SU-DHL-6 (cell line): ENCODE measurements around the gene GKN1.

Experiments used
- H2AFZ ChIP-seq: fragments of 200-600 bp; sonication (generic); 2 replicates; pipeline ENCODE4 v1.6.1; 2014; ENCODE audit warnings: low read depth, mild to moderate bottlenecking, moderate library complexity, mixed read lengths, antibody characterized with exemption, low read length; ENCODE audit not compliant: severe bottlenecking
- H3F3A ChIP-seq: fragments of 200-600 bp; shearing (Covaris generic); 2 replicates; pipeline ENCODE4 v1.6.0; 2016; ENCODE audit warnings: antibody characterized with exemption, mild to moderate bottlenecking; ENCODE audit not compliant: insufficient read depth
- H3K27ac ChIP-seq: fragments of 200-600 bp; sonication (generic); 2 replicates; pipeline ENCODE4 v1.5.1; 2016; ENCODE audit warnings: low read depth, mild to moderate bottlenecking, low read length, moderate library complexity, mixed read lengths
- H3K27me3 ChIP-seq: fragments of 200-600 bp; sonication (generic), shearing (Covaris generic); 2 replicates; pipeline ENCODE4 v1.6.0; 2014; ENCODE audit warnings: mild to moderate bottlenecking, low read length
- H3K36me3 ChIP-seq: fragments of 200-600 bp; sonication (generic); 2 replicates; pipeline ENCODE4 v1.6.1; 2014; ENCODE audit warnings: mild to moderate bottlenecking, low read length, mixed read lengths
- H3K4me2 ChIP-seq: fragments of 300-600, 200-600 bp; shearing (Covaris generic), sonication (generic); 2 replicates; pipeline ENCODE4 v1.6.0; 2014; ENCODE audit warnings: low read length, low read depth, mild to moderate bottlenecking; ENCODE audit not compliant: poor library complexity, severe bottlenecking
- H3K4me3 ChIP-seq: fragments of 200-600 bp; sonication (generic); 2 replicates; pipeline ENCODE4 v1.5.1; 2014; ENCODE audit warnings: antibody characterized with exemption, low read length, mild to moderate bottlenecking, mixed read lengths; ENCODE audit not compliant: insufficient read depth, poor library complexity, severe bottlenecking
- H3K79me2 ChIP-seq: fragments of 200-600 bp; sonication (generic); 2 replicates; pipeline ENCODE4 v1.6.1; 2014; ENCODE audit warnings: mild to moderate bottlenecking, low read length, moderate library complexity; ENCODE audit not compliant: insufficient read depth
- H3K9ac ChIP-seq: fragments of 200-600 bp; sonication (generic); 2 replicates; pipeline ENCODE4 v1.7.0; 2014; ENCODE audit warnings: mild to moderate bottlenecking, low read length
- H3K9me2 ChIP-seq: fragments of 200-600 bp; sonication (generic); replicated peaks from 2 replicates; pipeline ENCODE4 v1.6.1; 2014; ENCODE audit warnings: low read length; ENCODE audit not compliant: insufficient read depth
- H3K9me3 ChIP-seq: fragments of 200-600 bp; sonication (generic); 2 replicates; pipeline ENCODE4 v1.6.1; 2014; ENCODE audit warnings: low read length, mixed read lengths; ENCODE audit not compliant: insufficient read depth
- H4K20me1 ChIP-seq: fragments of 200-600 bp; sonication (generic); 2 replicates; pipeline ENCODE4 v1.6.1; 2014; ENCODE audit warnings: low read depth, mild to moderate bottlenecking, antibody characterized with exemption, low read length, moderate library complexity, mixed read lengths
- EZH2phosphoT487 ChIP-seq: fragments of 200-600 bp; sonication (generic), shearing (Covaris generic); conservative IDR thresholded peaks from 2 replicates; pipeline ENCODE4 v1.6.1; 2018; ENCODE audit warnings: mild to moderate bottlenecking, antibody characterized with exemption, low read length, moderate library complexity, mixed read lengths
- TF ChIP-seq, protein P1 (sequence below): fragments of 200-600 bp; sonication (generic); IDR thresholded peaks from one replicate; pipeline ENCODE4 v1.5.1; 2017; ENCODE audit warnings: antibody characterized with exemption, mild to moderate bottlenecking, low read length, moderate library complexity; ENCODE audit not compliant: insufficient read depth, poor library complexity, severe bottlenecking

The GKN1 gene

GRCh38 chr2:69010437-69011194 lies 36.2 kb downstream of the GKN1 start:
- TF ChIP-seq EZH2phosphoT487, result no peak
- TF ChIP-seq, protein P1, sequence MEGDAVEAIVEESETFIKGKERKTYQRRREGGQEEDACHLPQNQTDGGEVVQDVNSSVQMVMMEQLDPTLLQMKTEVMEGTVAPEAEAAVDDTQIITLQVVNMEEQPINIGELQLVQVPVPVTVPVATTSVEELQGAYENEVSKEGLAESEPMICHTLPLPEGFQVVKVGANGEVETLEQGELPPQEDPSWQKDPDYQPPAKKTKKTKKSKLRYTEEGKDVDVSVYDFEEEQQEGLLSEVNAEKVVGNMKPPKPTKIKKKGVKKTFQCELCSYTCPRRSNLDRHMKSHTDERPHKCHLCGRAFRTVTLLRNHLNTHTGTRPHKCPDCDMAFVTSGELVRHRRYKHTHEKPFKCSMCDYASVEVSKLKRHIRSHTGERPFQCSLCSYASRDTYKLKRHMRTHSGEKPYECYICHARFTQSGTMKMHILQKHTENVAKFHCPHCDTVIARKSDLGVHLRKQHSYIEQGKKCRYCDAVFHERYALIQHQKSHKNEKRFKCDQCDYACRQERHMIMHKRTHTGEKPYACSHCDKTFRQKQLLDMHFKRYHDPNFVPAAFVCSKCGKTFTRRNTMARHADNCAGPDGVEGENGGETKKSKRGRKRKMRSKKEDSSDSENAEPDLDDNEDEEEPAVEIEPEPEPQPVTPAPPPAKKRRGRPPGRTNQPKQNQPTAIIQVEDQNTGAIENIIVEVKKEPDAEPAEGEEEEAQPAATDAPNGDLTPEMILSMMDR, result no peak
- Histone ChIP-seq H3K79me2 (no peaks in the 10 kb centered on the region), H3K9me3 (no peaks in the 10 kb centered on the region), H3K4me3 (no peak overlapping the region), H3K27ac (no peak overlapping the region), H3K36me3 (no peaks in the 10 kb centered on the region), H2AFZ (no peak overlapping the region), H3F3A (no peaks in the 10 kb centered on the region), H3K4me2 (no peak overlapping the region), H4K20me1 (no peaks in the 10 kb centered on the region), H3K9me2 (no peaks in the 10 kb centered on the region), H3K9ac (no peak overlapping the region), H3K27me3 (no peaks in the 10 kb centered on the region)

GRCh38 chr2:69011611-69012157 lies 37.2 kb downstream of the GKN1 start:
- H3K27ac ChIP-seq, result no peak overlapping the region
- H2AFZ ChIP-seq, result no peak overlapping the region
- no peak overlapping the region for H3K4me2 ChIP-seq
- H3K79me2 ChIP-seq, result no peaks in the 10 kb centered on the region
- no peaks in the 10 kb centered on the region for H4K20me1 ChIP-seq
- no peak overlapping the region for H3K4me3 ChIP-seq
- H3F3A ChIP-seq, result no peaks in the 10 kb centered on the region
- TF ChIP-seq, protein P1, result no peak
- TF ChIP-seq EZH2phosphoT487, result no peak
- H3K9me2 ChIP-seq, result no peaks in the 10 kb centered on the region
- H3K36me3 ChIP-seq, result no peaks in the 10 kb centered on the region
- no peak overlapping the region for H3K9ac ChIP-seq
- no peaks in the 10 kb centered on the region for H3K9me3 ChIP-seq
- no peaks in the 10 kb centered on the region for H3K27me3 ChIP-seq

DNA sequence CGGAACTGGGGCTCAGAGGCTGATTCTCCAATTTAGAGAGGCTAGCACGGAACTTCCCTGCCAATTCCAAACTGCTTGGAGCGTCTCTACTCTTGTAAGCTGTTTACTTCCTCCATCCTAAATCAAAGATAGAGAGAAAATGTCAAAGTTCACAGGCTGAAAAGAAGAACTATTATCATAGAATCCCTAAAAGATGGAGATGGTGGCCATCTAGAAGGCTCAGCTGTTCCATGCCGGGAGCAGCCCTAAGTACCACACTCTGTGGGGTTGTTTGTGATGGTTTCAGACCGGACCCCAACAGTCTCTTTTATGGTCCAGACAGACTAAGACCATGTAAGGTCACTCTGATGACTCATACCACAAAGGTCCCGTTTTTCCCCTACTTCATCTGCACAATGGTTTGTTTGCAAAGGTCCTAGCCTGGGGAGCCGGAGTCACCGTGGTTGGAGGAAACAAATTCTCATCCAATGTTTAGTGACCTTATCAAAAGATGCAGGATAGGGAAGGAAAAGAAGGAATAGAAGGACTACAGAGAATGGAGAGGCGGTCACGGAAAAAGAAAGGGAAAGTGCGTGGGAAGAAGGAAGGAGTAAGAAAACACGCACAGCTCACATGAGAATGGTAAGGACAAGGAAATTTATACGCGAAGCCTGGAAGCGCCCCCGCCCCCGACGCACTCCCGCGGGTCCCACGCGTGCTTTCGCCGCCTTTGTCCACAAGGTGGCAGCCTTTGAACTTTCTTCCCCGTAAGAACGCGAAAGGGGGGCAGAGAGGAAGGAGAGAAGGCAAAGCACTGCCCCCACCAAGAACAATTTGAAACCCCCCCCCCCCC lies 38.1 kb downstream of the GKN1 start:
- Histone ChIP-seq H3K4me3 (no peak overlapping the region), H3F3A (no peaks in the 10 kb centered on the region), H3K4me2 (no peak overlapping the region), H3K27ac (no peak overlapping the region), H4K20me1 (no peaks in the 10 kb centered on the region), H3K9me3 (no peaks in the 10 kb centered on the region), H3K79me2 (no peaks in the 10 kb centered on the region), H3K36me3 (no peaks in the 10 kb centered on the region), H3K9ac (no peak overlapping the region), H2AFZ (no peak overlapping the region), H3K9me2 (no peaks in the 10 kb centered on the region), H3K27me3 (no peaks in the 10 kb centered on the region)
- TF ChIP-seq EZH2phosphoT487, result no peak
- TF ChIP-seq, protein P1, result peak; percentile 65
